Activated CD4-positive, alpha-beta T cell treated with anti-CD3 and anti-CD28 coated beads, Interleukin-2, Interleukin-6, amounts not matched to agents 100 ng/mL and 50 ng/mL, durations not matched to agents 16 hours and 8 hours (primary cell): ENCODE data around the gene PRDM12.
"Not testable (repeated sequence)": the region's sequence is repeated elsewhere in the genome, so short reads cannot be mapped to it uniquely, and the experiment has no call there.

ENCODE experiments used
- DNase-seq: peaks from one replicate; pipeline ENCODE4 v3.0.0-alpha.2; 2020

The PRDM12 gene

DNA sequence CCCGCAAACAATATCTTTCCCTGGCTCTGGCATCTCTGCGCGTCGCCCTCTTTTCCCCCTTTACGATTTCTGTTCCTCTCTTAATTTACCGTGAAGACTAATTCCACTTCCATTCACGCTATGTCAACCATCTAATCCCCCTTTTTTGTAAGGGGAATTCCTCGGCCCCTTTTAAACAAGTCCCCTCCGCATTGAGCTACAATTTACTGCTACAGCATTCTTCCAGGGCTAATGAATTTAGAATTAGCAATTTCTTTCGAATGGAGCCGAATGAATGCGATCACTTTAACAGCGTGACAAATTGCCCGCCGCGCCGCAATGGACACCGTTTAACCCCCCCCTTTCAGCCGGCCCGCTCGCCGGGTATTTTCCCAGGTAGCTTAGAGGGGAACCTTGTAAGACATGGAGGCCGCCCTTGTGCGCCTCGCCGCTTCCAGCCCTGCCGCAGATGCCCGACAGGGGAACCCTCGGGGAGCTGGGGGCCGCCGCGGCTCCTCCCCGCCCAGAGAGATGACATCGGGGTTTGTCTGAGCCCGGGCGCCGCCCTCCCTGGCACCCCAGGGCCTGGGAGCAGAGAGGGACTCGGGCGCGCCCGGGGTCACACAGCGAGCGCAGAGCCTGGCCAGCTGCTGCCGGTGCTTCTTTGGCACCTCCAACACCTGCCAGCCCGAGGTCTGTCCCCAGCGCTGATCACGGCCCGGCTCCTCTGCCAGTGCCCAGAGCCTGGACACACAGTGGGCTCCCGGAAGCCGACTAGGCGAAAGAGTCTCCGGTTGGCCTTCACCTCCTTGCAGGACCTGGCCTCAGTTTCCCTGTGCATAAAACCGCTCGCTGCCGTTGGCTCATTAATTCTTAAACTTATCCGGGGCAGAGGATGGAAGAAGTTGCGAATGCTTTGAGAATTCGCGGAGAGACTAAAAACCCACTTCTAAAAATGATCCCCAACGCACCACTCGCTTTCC is 1.3 kb downstream of the PRDM12 start:
- DNase-seq = no peak

DNA sequence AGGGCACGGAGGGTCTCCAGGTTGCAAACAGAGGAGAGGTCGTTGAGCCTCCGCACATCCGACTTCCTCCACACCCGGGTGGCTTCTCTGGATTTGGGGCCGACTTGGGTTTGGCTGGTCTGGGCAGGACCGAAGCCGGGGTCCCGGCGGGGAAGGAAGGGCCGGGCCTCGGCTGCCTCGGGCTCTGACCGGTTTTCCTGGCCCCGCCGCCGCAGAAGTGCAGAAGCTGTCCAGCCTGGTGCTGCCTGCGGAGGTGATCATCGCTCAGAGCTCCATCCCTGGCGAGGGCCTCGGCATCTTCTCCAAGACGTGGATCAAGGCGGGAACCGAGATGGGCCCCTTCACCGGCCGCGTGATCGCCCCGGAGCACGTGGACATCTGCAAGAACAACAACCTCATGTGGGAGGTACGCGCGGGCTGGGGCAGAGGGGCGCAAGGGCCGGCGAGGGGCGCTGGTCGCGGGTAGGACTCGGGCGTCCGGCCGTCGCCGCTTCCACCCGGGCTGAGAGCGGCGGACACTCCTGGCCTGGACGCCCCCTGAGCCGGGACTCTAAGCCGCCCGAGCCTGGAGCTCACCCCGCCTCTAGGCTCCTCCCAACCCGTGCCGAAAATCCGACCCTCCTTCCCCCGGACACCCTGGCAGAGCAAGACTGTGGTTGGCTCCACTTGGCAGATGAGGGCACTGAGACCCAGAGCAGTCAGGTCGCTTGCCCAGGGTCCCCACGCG is 2.2 kb downstream of the PRDM12 start:
- DNase-seq = no peak

DNA sequence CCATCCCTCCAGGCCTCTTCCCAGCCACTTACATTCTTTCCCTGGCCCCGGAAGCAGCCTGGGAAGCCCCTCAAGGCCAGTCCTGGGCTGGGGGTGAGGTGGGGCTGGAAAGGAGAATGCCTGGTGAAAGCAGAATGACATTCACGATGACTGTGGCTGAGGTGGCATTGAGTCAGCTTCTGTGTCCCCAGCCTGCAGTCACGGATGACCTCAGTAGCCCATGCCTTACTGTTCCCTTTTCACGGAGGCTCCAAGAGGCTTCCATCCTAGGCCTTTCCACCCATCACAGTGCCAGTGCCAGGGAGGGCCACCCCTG is 2.7 kb downstream of the PRDM12 start:
- DNase-seq = no peak

DNA sequence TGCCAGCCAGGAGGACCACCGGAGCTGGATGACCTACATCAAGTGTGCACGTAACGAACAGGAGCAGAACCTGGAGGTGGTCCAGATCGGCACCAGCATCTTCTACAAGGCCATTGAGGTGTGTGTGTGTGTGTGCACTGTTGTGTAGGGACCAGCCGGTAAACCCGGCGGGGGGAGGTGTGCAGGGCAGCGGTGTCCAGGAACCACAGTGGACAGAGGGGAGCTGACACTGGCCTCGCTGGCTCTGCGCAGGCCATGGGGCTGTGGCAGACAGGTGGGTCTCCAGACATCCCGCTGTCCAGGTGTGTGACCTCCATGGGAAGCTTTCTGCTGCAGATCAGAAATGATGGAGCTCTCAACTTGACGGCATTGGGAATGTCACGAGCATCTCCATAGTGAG is 3.8 kb downstream of the PRDM12 start:
- no peak for DNase-seq

DNA sequence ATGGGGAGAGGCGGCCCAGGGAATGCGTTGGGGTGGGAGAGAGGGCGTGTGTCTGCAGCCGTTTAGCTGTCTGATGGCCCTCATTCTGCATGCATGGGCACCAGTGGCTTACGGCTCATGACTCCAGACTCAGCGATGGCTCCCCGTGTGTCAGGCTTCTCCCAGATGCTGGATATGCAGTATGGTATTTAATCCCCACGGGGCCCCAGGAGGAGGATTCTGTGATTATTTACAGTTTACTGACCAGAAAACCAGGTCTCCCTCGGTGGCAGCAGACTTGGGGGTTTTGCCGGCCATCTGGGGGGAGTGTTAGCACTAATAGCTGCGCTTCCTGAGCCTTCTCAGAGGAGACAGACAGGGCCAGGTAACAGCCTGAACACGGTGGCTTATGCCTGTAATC is 4.3 kb downstream of the PRDM12 start:
- DNase-seq = no peak

DNA sequence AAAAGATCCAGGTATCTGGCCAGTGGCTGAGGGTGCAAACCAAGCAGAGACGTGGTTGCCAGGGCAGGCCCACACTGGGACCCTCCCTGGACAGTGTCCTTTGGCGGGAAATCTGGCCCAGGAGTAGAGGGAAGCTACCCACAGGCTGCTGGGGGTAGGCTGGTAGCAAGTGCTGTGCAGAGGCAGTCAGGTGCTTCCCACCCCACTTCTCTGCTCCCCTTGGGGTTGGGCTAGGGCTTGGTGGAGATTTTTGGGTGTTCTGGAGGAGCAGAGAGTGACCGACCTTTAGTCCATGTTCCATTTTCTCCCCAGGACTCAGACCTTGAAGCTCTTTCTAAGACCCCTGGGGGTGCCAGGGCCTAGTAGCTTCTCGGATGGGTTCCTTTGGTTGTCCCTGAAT is 5.6 kb downstream of the PRDM12 start:
- DNase-seq = no peak

DNA sequence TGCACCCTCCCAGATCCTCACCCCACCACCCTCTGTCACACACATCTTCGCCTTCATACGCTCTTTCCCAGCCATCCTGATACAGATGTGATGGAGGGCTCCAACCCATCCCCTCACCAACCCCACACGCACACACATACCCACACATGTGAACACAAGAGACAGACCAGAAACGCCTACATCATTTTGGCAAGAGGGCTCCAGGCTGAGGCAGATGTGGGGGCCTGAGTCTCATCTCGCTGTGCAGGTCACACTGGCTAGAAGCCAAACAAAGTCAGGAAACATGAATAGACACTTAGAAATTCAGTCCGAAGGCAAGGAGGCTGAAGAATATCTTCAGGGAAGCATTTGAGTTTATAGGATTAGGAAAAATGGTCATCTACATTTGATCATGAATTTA is 6.2 kb downstream of the PRDM12 start:
- DNase-seq = no peak

DNA sequence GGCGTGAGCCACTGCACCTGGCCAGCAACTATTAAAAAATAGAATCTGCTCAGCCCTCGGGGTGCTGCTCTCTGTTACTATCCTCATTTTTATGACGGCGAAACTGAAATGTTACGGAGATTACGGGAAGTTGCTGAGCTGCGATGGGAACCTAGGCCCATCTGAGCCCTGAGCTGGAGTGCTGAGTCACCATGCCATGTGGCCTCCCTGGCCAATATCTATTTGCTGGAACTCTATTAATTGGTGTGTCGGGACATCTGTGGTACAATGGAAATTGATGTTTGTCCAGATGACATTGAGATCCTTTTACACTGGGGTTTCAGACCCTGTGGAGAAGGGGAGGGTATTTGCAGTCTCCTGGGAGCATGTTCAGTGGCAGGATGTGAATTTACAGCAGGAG is 8.1 kb downstream of the PRDM12 start:
- DNase-seq = no peak

DNA sequence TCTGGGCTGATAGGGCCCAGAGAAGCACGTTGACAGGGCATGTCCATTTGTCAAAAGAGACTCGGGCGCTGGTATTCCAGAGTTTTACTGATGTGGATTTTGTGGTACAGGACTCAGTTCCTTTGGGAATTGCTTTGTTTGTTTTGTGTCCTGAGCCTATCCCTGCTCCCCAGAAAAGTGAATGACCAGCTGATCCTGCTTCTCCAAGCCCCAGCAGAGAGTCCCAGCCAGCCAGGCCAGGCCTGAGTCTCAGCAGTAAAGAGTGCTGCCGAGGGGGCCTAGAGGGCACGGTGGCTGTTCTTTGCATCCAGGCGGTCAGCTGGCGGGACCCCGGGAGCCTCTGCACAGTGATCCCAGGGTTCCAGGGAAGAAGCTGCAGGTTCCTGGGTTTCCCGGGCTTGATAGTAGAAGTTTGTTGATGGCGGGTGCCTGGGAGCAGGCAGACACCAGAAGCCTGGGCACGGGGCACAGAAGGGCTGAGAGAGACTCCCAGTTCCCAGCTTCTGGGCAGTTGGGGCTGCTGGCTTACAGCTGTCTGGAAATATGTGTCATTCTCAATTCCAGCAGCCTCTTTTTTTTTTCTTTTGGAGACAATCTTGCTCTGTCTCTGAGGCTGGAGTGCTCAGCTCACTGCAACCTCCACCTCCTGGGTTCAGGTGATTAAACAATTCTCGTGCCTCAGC is 8.7 kb downstream of the PRDM12 start:
- no peak for DNase-seq

DNA sequence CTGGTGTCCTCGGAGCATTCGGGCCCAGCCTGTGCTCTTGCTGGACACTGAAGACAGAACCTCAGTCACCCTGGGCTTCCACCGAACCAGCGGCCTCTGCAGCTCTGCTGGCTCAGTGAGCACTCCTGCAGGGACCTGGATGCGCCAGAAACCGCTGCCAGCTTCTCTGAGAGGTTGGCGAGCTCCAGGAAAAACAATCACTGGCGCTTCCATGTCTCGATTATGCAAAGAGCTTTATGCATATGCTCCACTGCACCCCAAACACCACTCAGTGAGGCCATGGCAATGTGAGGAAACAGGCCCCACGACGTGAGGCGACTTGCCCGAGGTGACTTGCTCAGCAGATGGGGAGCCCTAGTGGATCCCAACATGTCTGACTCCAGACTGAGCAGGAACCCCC is 11.0 kb downstream of the PRDM12 start:
- no peak for DNase-seq

DNA sequence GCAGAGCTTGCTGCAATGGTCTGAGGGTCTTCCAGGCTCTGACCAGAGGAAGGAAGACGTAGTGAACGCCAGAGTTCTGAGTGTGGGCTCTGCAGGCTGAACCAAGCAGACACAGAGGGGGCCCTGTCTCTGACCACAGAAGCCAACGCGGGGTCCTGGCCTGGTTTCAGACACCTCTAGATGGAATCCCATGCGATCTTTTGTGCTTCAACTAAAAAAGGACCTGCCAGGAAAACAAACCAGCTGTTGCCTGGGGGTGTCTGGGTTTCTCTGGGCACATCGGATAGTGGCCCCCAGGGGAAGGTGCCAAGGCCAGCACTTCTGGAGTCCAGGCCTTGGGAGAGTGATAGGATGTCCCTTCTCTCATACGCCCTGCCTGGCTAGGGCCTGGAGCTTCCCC is 12.9 kb downstream of the PRDM12 start:
- DNase-seq = no peak

DNA sequence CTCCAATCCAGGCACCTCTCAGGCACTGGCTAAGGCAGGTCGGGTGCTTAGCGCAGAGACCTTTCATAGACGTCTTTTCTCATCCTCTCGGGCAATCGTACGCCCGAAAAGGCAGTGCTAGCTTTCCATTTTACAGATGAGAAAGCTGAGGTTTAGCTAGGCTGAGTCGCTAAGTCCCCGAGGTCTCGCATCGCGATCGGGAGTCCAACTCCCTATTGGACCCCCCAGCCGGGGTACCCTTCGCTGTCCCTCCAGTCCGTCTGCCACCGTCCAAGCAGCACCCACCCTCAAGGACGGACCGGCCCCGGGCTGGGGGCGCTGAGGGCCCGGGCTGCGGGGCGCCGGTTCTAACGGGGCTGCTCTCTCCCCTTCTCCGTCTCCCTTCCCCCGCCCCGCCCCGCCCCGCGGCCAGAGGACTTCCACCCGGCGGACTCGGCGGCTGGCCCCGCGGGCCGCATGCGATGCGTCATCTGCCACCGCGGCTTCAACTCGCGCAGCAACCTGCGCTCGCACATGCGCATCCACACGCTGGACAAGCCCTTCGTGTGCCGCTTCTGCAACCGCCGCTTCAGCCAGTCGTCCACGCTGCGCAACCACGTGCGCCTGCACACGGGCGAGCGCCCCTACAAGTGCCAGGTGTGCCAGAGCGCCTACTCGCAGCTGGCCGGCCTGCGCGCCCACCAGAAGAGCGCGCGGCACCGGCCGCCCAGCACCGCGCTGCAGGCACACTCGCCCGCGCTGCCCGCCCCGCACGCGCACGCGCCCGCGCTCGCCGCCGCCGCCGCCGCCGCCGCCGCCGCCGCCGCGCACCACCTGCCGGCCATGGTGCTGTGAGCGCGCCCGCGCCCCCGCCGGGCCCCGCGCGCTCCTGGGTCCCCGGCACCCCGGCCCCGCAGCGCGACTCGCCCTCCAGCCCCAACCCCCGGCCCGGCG is 16.7 kb downstream of the PRDM12 start:
- DNase-seq = peak; percentile 80

DNA sequence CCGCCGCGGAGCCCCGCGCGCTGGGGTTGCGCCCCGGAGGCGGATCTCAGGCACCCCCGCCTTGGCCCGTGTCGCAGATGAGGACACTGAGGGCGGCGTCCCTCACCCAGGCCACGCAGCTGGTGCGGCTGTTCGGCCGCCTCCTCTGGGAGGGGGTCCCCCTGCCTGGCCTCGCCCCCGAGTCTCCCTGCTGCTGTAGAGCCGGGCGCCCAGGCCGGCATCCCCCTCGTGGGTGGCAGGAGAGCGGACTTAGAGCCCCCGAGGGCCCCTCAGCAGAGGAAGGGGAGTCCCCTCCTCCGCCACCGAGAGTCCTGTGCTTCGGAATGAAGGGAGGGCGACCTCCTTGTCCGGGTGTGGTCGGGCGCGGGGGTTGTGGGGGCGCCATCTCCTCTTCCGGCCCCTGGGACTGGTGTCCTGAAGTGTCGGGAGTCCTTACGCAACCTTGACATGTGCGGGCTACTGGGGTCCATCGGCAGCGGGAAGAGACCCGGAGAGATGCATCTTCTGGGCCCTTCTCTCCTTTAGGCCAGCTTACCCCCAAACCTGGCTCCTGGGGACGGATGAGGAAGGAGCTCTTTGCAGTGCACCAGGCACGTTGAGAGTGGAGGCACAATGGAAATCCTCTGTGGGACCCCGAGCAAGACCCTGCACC is 17.5 kb downstream of the PRDM12 start:
- DNase-seq = peak; percentile 22

DNA sequence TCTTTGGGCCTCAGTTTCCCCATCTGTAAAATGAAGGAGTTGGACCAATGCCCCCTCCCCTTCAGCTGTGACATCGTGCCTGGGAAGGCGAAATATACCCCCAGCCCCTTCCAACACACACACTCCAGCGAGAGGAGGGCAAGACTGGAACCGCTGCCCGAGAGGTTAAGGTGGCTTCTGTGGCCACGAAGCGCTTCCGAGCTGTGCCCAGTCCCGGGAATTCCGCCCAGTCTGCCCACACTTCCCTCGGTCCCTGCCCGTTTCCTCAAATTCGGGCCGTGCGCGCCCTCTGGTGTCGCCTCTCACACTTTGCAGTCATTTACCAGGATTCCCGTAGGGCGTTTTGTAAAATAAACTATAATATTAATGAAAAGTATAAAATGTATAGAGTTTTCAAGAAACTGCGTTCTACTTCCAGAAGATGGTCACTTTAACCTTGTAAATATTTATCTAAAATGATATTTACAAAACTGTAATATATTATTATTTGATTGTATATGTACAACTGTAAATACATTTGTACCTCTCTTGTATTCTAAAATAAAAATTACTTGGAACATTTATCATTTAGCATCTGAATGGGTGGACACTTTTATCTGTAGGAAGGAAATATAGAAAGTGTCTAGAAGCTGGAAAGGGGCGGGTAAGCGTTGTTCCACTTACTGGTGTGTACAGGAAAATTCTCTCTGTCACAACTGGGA is 18.2 kb downstream of the PRDM12 start:
- DNase-seq = peak; percentile 66

DNA sequence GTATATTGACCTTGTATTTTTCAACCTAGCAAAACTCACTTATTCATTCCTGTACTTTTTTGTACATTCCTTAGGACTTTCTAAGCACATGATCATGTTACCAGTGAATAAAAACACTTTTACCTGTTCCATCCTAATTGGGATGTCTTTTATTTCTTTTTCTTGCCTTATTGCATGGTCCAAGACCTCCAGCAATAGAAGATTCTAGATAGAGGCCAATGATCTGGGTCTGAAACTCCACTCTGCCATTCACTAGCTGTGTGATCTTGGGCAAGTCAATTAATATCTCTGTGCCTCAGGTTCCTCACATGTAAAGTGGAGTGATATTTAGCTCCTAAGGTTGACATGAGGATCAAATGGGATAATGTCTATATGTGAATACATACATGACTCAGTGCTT is 20.7 kb downstream of the PRDM12 start:
- no peak for DNase-seq

DNA sequence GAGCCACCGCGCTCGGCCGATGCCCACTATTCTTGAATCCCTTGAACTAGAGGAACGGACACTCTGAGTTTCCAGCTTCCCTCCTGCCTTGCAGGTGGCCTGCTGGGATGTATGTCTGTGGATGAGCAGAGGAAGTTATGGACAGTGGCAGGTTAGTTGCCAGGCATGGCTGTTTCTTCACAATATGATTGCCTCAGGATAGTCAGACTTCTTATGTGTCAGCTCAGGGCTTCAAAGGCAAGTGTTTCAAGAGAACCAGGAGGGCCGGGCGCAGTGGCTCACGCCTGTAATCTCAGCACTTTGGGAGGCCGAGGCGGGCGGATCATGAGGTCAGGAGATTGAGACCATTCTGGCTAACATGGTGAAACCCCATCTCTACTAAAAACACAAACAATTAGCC is 21.6 kb downstream of the PRDM12 start:
- not testable (repeated sequence) for DNase-seq

DNA sequence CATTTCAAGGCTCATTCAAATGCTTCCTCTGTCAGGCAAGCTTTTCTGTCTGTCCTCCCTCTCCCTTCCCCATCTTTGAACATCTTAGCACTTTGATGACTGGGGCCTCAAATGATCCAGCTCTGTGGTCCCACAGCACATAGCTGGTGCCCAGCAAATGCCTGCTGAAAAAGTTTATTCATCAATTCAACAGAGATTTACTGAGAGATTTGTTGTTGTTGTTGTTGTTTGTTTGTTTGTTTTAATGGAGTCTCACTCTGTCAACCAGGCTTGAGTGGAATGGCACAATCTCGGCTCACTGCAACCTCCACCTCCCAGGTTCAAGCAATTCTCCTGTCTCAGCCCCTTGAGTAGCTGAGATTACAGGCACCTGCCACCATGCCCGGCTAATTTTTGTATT is 23.2 kb downstream of the PRDM12 start:
- DNase-seq = no peak

DNA sequence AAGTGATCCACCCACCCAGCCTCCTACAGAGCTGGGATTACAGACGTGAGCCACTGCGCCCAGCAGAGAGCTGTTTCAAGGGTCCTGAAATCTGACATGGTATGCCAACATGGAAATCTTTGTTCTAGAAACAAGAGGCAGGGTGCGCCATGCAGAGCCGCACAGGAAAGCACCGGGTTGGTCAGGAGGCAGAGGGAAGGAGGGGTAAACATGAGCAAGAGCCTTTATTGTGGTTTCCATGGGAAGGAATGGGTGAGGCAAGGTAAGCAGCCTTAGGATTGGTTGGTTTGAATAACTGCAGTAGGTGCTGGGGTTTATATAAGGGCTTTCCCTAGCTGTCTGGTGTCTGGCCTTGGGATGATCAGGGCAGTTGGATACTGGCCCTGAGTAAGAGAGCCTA is 23.7 kb downstream of the PRDM12 start:
- no peak for DNase-seq

DNA sequence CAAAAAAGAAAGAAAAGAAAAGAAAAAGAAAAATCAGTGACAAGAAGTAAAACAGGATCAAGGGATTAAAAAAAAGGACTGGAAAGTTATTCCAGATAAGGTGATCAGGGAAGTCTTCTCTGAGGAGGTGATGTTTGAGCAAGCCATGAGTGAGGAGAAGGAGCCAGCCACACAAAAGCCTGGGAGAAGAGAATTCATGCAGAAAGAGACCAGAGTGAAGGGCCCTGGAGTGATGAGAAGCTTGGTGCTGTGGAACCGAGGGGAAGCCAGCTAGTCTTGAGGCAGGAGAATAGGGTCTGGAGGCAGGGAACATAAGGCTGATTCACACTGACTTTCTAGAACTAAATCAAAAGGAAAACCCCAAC is 25.2 kb downstream of the PRDM12 start:
- DNase-seq = no peak

DNA sequence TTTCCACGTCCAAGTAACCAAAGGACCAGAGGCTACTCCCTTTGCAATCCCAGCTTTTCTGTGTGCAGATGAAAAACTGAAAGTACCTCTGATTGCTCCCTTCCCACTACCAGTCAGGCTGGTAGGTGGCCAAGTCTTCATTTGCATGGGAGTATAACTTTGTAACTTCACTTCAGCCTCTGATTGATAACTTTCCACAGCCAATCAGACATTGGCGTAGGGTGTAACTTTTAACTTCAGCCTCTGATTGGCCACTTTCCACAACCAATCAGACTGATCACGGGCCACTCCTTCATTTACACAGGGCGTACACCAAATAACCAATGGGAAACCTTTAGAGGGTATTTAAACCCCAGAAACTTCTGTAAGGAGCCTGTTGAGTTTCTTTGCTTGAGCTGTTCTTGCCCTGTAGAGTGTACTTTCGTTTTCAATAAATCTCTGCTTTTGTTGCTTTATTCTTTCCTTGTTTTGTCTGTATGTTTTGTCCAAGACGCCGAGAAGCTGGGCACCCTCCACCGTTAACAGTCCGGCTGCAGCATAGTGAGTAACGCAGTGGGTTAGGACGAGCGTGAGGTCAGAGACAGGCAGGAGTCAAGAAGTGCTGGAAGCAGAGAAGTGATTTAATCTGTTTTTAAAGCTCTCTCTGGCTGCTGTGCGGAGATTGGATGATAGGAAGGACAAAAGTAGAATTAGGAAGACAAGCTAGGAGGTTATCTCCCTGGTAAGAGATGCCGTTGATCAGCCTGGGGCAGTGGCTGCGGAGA is 25.7 kb downstream of the PRDM12 start:
- peak; percentile 22 for DNase-seq

DNA sequence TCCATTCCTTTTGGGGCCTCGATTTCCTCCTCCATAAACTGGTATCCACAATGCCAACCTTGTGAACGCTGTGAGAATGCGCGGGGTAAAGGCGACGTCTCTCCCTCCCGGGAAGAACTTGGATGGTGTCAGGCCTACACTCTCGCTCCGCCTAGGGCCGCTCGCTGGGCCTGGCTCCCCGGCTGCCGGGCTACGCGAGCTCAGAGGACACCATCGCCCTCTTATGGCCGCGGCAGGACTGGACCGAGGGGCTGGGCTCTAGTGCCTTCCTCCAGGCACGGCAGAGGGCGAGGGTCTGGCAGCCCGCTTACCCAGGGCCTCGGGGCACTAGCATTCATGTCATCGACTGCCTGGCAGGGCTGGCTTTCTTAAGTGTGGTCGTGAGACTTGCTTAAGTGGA is 27.9 kb downstream of the PRDM12 start:
- no peak for DNase-seq
